Peyer's patch (tissue), 4 donors: ENCODE data around the gene FGFRL1. TPM values are rescaled to one million over a fixed set of nuclear protein-coding genes. Genes with fewer than 3 reads are reported as not detected.
A peak's percentile ranks its signal among the peaks of the same experiment; 100 is the strongest.

ENCODE experiments used
- DNase-seq, 3 donors: peaks; one replicate each; pipeline ENCODE4 v3.0.0-alpha.2; 2017 to 2019
- H3K27ac ChIP-seq, 4 donors: fragments of 200-600 bp; sonication (generic); one replicate each; pipeline ENCODE4 v1.5.1; 2016 to 2019
- H3K27me3 ChIP-seq, 2 donors: fragments of 200-600 bp; sonication (generic); one replicate each; pipeline ENCODE4 v1.5.1; 2019
- H3K36me3 ChIP-seq, 3 donors: fragments of 200-600 bp; sonication (generic); one replicate each; pipeline ENCODE4 v1.5.1; 2016 to 2019
- H3K4me1 ChIP-seq, 4 donors: fragments of 200-600 bp; sonication (generic); one replicate each; pipeline ENCODE4 v1.5.1; 2016 to 2019
- H3K4me3 ChIP-seq, 4 donors: fragments of 200-600 bp; sonication (generic); 1 replicate in 3 of 4; 2 replicates in 1 of 4; pipeline ENCODE4 v1.5.1; 2016 to 2019; ENCODE audit warnings: mild to moderate bottlenecking in 1 of 4
- H3K9me3 ChIP-seq, 4 donors: fragments of 200-600 bp; sonication (generic); one replicate each; pipeline ENCODE4 v1.5.1; 2016 to 2019; ENCODE audit warnings: mild to moderate bottlenecking in 1 of 4
- CTCF ChIP-seq, 6 experiments: fragments of 450-650 bp in 4 of 6; fragments of 200-600 bp in 2 of 6; sonication (generic) in 1 of 6; IDR thresholded peaks; one replicate each; pipeline ENCODE4 v1.5.1; 2017 to 2019; ENCODE audit warnings: antibody characterized with exemption in 6 of 6, mild to moderate bottlenecking in 3 of 6, moderate library complexity in 1 of 6
- POLR2A ChIP-seq, 2 donors: fragments of 450-650 bp; IDR thresholded peaks; one replicate each; pipeline ENCODE4 v1.5.1; 2017; ENCODE audit warnings: antibody characterized with exemption in 2 of 2, mild to moderate bottlenecking in 2 of 2, moderate library complexity in 2 of 2
- total RNA-seq, 4 donors: library from RNA; depleted of rRNA; stranded (reverse); fragments of >200 nt; gene quantifications; one replicate each; pipeline ENCODE4 v1.1.0, GENCODE V29; 2016

FGFRL1 gene
- total RNA-seq, 4 donors from 2014 or later: 10.3 to 29.7 (median 26.8) TPM

DNA sequence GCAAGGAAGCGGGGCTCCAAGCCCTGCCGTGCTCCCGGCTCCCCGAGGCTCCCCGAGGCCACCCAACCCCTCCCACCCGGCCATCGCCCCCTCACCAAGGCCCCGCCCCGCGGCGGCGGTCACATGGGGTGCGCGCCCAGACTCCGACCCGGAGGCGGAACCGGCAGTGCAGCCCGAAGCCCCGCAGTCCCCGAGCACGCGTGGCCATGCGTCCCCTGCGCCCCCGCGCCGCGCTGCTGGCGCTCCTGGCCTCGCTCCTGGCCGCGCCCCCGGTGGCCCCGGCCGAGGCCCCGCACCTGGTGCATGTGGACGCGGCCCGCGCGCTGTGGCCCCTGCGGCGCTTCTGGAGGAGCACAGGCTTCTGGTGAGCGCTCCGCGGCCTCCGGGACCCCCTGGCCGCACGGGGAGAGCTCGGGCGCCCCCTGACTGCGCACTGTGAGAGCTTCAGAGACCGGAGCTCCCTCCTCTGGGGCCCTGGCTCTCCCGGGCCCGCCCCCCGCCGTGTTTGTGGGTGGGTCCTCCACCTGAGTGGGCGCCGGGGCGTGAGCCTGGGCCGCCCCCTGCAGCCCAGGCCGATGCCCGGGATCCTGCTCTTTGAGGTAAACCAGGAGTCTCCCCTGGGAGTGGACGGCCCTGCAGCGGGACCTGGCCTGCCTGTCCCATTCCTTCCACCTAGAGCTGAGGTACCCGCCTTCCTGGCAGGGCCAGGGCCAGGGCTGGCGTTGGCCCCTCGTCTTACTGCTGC lies 24.4 kb upstream of the FGFRL1 start, which contains the start of gene IDUA:
Gene IDUA (plus strand): TSS at position 166 of the 745 bp plus-strand sequence. CDS start 41 bp downstream, at position 207.
- no peaks in the 10 kb centered on the region for H3K27me3 ChIP-seq
- TF ChIP-seq CTCF (IDR thresholded peaks at IDR 0.05): peak; percentile 44 to 67 (median 58)
- TF ChIP-seq POLR2A (IDR thresholded peaks at IDR 0.05): peak in 1 of 2 donors; percentile 46
- H3K36me3 ChIP-seq: peaks cover 0 to 23% (median 0%) of the 10 kb centered on the region in 3 donors
- no peaks in the 10 kb centered on the region for H3K9me3 ChIP-seq
- peak within 1 kb of the TSS; percentile 57 to 98 (median 72) for H3K4me3 ChIP-seq
- peaks cover 0 to 38% (median 16%) of the 10 kb centered on the region in 4 donors for H3K4me1 ChIP-seq
- H3K27ac ChIP-seq: peak within 1 kb of the TSS; percentile 65 to 86 (median 77)
- peak; percentile 92 to 95 (median 93) for DNase-seq

GRCh38 chr4:987624-988513 lies 23.6 kb upstream of the FGFRL1 start:
- Histone ChIP-seq H3K27ac (peak overlapping the region in 3 of 4 donors; percentile 75 to 86 (median 79)), H3K4me3 (peak overlapping the region; percentile 57 to 98 (median 72)), H3K36me3 (peaks cover 0 to 23% (median 0%) of the 10 kb centered on the region in 3 donors), H3K4me1 (peaks cover 1 to 43% (median 16%) of the 10 kb centered on the region in 4 donors), H3K9me3 (no peaks in the 10 kb centered on the region), H3K27me3 (no peaks in the 10 kb centered on the region)
- DNase-seq: no peak
- TF ChIP-seq CTCF (IDR thresholded peaks at IDR 0.05) (no peak), POLR2A (IDR thresholded peaks at IDR 0.05) (no peak)

DNA sequence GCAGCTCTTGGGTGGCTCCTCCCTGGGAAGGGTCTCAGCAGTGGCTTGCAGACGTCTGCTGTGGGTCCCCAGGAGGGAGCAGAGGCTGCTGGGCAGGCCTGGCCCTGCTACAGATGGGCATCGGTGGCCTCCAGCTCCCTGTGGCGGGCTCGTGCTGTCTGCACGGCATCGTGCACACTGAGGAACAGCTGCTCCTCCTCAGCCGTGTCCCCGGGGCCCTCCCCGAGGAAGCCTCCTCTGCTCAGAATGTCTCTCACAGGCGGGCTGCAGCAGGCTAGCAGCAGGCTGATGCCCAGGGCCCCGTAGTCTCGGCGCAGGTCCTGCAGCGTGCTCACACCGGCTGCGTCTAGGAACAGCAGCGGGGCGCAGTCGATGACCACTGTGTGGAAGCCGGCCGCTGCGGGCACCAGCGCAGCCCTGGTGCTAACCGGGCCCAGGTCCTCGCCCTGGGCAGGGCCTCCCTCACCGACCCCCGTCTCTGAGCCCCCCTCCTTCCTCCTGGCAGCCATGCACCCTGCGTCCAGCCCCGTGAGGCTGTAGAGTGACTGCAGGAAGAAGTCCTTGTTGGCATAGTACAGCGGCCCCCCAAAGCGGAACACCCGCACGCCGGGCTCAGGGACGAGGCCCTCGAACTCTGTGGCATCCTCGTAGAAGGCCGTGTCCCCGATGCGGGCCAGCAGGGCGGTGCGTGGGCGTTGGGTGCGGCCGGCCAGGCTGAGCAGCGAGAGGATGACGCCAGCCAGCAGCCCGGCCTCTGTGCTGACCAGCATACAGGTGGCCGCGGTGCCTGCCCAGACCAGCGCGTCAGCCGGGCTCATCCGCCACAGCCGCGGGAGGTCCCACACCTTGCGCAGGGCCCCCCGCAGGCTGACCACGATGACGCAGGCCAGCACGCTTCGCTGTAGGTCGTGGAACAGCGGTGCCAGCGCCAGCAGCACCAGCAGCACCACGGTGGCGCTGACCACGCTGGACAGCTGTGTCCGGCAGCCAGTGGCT lies 22.4 kb upstream of the FGFRL1 start:
- TF ChIP-seq CTCF (IDR thresholded peaks at IDR 0.05) (no peak), POLR2A (IDR thresholded peaks at IDR 0.05) (no peak)
- H3K4me1 ChIP-seq: peaks cover 3 to 47% (median 16%) of the 10 kb centered on the region in 4 donors
- no peak for DNase-seq
- H3K27ac ChIP-seq: no peak overlapping the region
- peaks cover 0 to 23% (median 0%) of the 10 kb centered on the region in 3 donors for H3K36me3 ChIP-seq
- H3K4me3 ChIP-seq: no peak overlapping the region
- no peaks in the 10 kb centered on the region for H3K9me3 ChIP-seq
- H3K27me3 ChIP-seq: no peaks in the 10 kb centered on the region

GRCh38 chr4:989722-990471 lies 21.5 kb upstream of the FGFRL1 start:
- peaks cover 3 to 39% (median 16%) of the 10 kb centered on the region in 4 donors for H3K4me1 ChIP-seq
- H3K9me3 ChIP-seq: no peaks in the 10 kb centered on the region
- peaks cover 0 to 23% (median 0%) of the 10 kb centered on the region in 3 donors for H3K36me3 ChIP-seq
- no peak overlapping the region for H3K4me3 ChIP-seq
- no peak for TF ChIP-seq CTCF (IDR thresholded peaks at IDR 0.05)
- TF ChIP-seq POLR2A (IDR thresholded peaks at IDR 0.05): no peak
- DNase-seq: no peak
- no peaks in the 10 kb centered on the region for H3K27me3 ChIP-seq
- no peak overlapping the region for H3K27ac ChIP-seq
